GM23338 (cell line): ENCODE data around the gene ADCY4.

ENCODE experiments used
- CTCF ChIP-seq, 2 experiments: fragments of 200-600 bp in 1 of 2; sonication (generic) in 1 of 2; conservative IDR thresholded peaks; 2 replicates each; pipeline versions ENCODE4 v1.5.1 to v1.6.1; 2016 to 2017; ENCODE audit warnings: antibody characterized with exemption in 2 of 2, low read depth in 2 of 2, mild to moderate bottlenecking in 2 of 2, moderate library complexity in 1 of 2
- ETS1 ChIP-seq: IDR thresholded peaks from 2 replicates; pipeline ENCODE4 v1.6.1; 2016; ENCODE audit warnings: antibody characterized with exemption
- EZH2 ChIP-seq: fragments of 200-600 bp; sonication (generic); IDR thresholded peaks from one replicate; pipeline ENCODE4 v1.8.0; 2017; ENCODE audit warnings: antibody characterized with exemption, mild to moderate bottlenecking, low read depth; ENCODE audit not compliant: unreplicated experiment
- JUNB ChIP-seq: IDR thresholded peaks from one replicate; pipeline ENCODE4 v1.6.1; 2016; ENCODE audit warnings: antibody characterized with exemption; ENCODE audit not compliant: unreplicated experiment
- POLR2AphosphoS5 ChIP-seq: IDR thresholded peaks from 2 replicates; pipeline ENCODE4 v1.6.1; 2016; ENCODE audit warnings: antibody characterized with exemption, low read depth
- REST ChIP-seq: IDR thresholded peaks from one replicate; pipeline ENCODE4 v1.6.1; 2018; ENCODE audit warnings: antibody characterized with exemption; ENCODE audit not compliant: unreplicated experiment

- TF ChIP-seq JUNB (no peak), CTCF (conservative IDR thresholded peaks at IDR 0.05; ENCODE audit: low read depth in 2 of 2) (no peak), ETS1 (no peak), POLR2AphosphoS5 (no peak), EZH2 (no peak), REST (no peak)
Measured at GRCh38 chr14:24377657-24378056, 42.8 kb upstream of the ADCY4 start.
